K562 (cell line): ENCODE data around the gene LONP1. TPM values are rescaled to one million over a fixed set of nuclear protein-coding genes. Genes with fewer than 3 reads are reported as not detected.

ENCODE experiments used
- CBFA2T2 ChIP-seq: fragments of 450-650 bp; conservative IDR thresholded peaks from 2 replicates; pipeline ENCODE4 v1.6.1; 2017; ENCODE audit warnings: mild to moderate bottlenecking
- CBX2 ChIP-seq: fragments of 200-600 bp; sonication (generic); IDR thresholded peaks from one replicate; pipeline ENCODE4 v1.6.1; 2012; ENCODE audit warnings: mild to moderate bottlenecking, low read length, inconsistent platforms; ENCODE audit not compliant: insufficient read depth, poor library complexity, severe bottlenecking
- CHD4 ChIP-seq: fragments of 200-600 bp; sonication (generic); IDR thresholded peaks from 3 replicates; pipeline ENCODE4 v1.6.1; 2012; ENCODE audit warnings: low read depth, mild to moderate bottlenecking, mixed read lengths, low read length, inconsistent platforms; ENCODE audit not compliant: insufficient read depth, insufficient replicate concordance, poor library complexity, severe bottlenecking
- CUX1 ChIP-seq: fragments of 200-800 bp; sonication (Bioruptor generic); IDR thresholded peaks from 2 replicates; pipeline ENCODE4 v1.6.1; 2016; ENCODE audit warnings: missing genetic modification characterization, missing compliant biosample characterization
- DPF2 ChIP-seq: fragments of 450-650 bp; IDR thresholded peaks from 2 replicates; pipeline ENCODE4 v1.6.1; 2016
- ELF4 ChIP-seq: fragments of 450-650 bp; formaldehyde crosslinking; IDR thresholded peaks from 2 replicates; pipeline ENCODE4 v1.4.0; 2022; ENCODE audit warnings: missing genetic modification characterization
- ETV1 ChIP-seq: fragments of 450-650 bp; conservative IDR thresholded peaks from 2 replicates; pipeline ENCODE4 v1.6.1; 2016; ENCODE audit warnings: missing genetic modification characterization, control low read depth, low read depth, missing compliant biosample characterization
- IFI16 ChIP-seq: fragments of 250-450 bp; sonication (Bioruptor Pico); IDR thresholded peaks from 2 replicates; pipeline ENCODE4 v2.1.2; 2022; ENCODE audit warnings: mild to moderate bottlenecking, inconsistent platforms
- MEIS2 ChIP-seq: fragments of 450-650 bp; IDR thresholded peaks from 2 replicates; pipeline ENCODE4 v1.6.1; 2014; ENCODE audit warnings: mild to moderate bottlenecking; ENCODE audit not compliant: partially characterized antibody
- NEUROD1 ChIP-seq: fragments of 150-350 bp; IDR thresholded peaks from 2 replicates; pipeline ENCODE4 v1.6.1; 2014; ENCODE audit warnings: borderline replicate concordance, low read length, low read depth; ENCODE audit not compliant: partially characterized antibody
- RAD21 ChIP-seq, 2 experiments: fragments of 250-450 bp in 1 of 2; fragments of 450-650 bp in 1 of 2; sonication (Bioruptor Pico) in 1 of 2; formaldehyde crosslinking in 1 of 2; IDR thresholded peaks in 1 of 2; conservative IDR thresholded peaks in 1 of 2; 2 replicates each; pipeline versions ENCODE4 v1.4.0 to v1.8.0; 2020 to 2022; ENCODE audit warnings: mild to moderate bottlenecking in 2 of 2, moderate library complexity in 1 of 2
- RBM39 ChIP-seq: fragments of 200-400 bp; formaldehyde crosslinking; optimal IDR thresholded peaks from 2 replicates; pipeline ENCODE3; 2018; ENCODE audit warnings: low read depth, low read length
- SMAD4 ChIP-seq: fragments of 250-450 bp; sonication (Bioruptor Pico); conservative IDR thresholded peaks from 2 replicates; pipeline ENCODE4 v1.8.0; 2021; ENCODE audit warnings: inconsistent platforms, mild to moderate bottlenecking, moderate library complexity
- XRCC5 ChIP-seq: fragments of 200-400 bp; formaldehyde crosslinking; IDR thresholded peaks from 2 replicates; pipeline ENCODE4 v1.6.1; 2017; ENCODE audit warnings: low read depth, mild to moderate bottlenecking, low read length
- ZFP36 ChIP-seq: fragments of 150-350 bp; IDR thresholded peaks from 2 replicates; pipeline ENCODE4 v1.6.1; 2018; ENCODE audit warnings: low read length, low read depth; ENCODE audit not compliant: partially characterized antibody
- ZKSCAN1 ChIP-seq: fragments of 150-350 bp; IDR thresholded peaks from 2 replicates; pipeline ENCODE4 v1.6.1; 2016; ENCODE audit warnings: low read depth, low read length
- ZNF224 ChIP-seq: sonication (generic); formaldehyde crosslinking; IDR thresholded peaks from 2 replicates; pipeline ENCODE4 v1.8.0; 2022; ENCODE audit warnings: mild to moderate bottlenecking, missing genetic modification reagents
- ZNF507 ChIP-seq: conservative IDR thresholded peaks from 2 replicates; pipeline ENCODE4 v1.6.1; 2017; ENCODE audit warnings: missing genetic modification characterization, missing compliant biosample characterization
- ZNF583 ChIP-seq: fragments of 250-450 bp; sonication (Bioruptor Pico); IDR thresholded peaks from 2 replicates; pipeline ENCODE4 v1.4.0; 2020
- ZZZ3 ChIP-seq: fragments of 450-650 bp; IDR thresholded peaks from 2 replicates; pipeline ENCODE4 v1.6.1; 2016; ENCODE audit warnings: antibody characterized with exemption, mild to moderate bottlenecking, moderate library complexity
- polyA plus RNA-seq, 8 experiments: library from polyadenylated mRNA; depleted of rRNA in 4 of 8; stranded (reverse) in 5 of 8; unstranded in 3 of 8; fragments of >200 nt; fragmentation: Nextera tagmentation in 2 of 8; fragmentation: Illumina TruSeq in 1 of 8; extraction: Ambion mirVana in 2 of 8; extraction: Trizol in 1 of 8; gene quantifications; 2 replicates each; pipeline versions ENCODE4 v1.2.1 to v1.2.3, GENCODE V29; 2011 to 2014; ENCODE audit warnings: inconsistent platforms in 1 of 8, missing spikeins in 1 of 8
- total RNA-seq, 7 experiments: library from RNA; depleted of rRNA in 6 of 7; stranded (reverse); fragments of >200 nt in 6 of 7; fragmentation: Illumina TruSeq in 2 of 7; extraction: Trizol in 2 of 7; gene quantifications; 2 replicates each; pipeline versions ENCODE4 v1.2.1 to v1.2.3, GENCODE V29; 2011 to 2021; ENCODE audit warnings: low replicate concordance in 1 of 7
- TF ChIP-seq, protein P1 (sequence below): sonication (generic); formaldehyde crosslinking; IDR thresholded peaks from 2 replicates; pipeline ENCODE4 v1.8.1; 2023; ENCODE audit warnings: mild to moderate bottlenecking, missing genetic modification reagents

Gene LONP1
- total and polyA plus RNA-seq, 9 of the 15 experiments (the other 6 are each of a cell fraction or from before 2014, with no cell fraction given), result 1.1 to 238 (median 84.5) TPM

GRCh38 chr19:5691822-5692722, 27.9 kb downstream of the LONP1 start (continued):
- TF ChIP-seq ZNF224, result no peak
- TF ChIP-seq CBX2, result no peak
- no peak; the same call in 1 of the 2 replicates for TF ChIP-seq IFI16
- no peak for TF ChIP-seq XRCC5
- TF ChIP-seq ZFP36, result no peak
- no peak for TF ChIP-seq DPF2
- no peak for TF ChIP-seq CHD4
- TF ChIP-seq SMAD4, result 0 out of 2 replicates have a peak, but pooled peaks have one; percentile 26
- TF ChIP-seq NEUROD1, result no peak
- TF ChIP-seq CUX1 (CRISPR knock-in tag), result no peak
- TF ChIP-seq ZNF507 (tag), result no peak
- TF ChIP-seq, protein P1, sequence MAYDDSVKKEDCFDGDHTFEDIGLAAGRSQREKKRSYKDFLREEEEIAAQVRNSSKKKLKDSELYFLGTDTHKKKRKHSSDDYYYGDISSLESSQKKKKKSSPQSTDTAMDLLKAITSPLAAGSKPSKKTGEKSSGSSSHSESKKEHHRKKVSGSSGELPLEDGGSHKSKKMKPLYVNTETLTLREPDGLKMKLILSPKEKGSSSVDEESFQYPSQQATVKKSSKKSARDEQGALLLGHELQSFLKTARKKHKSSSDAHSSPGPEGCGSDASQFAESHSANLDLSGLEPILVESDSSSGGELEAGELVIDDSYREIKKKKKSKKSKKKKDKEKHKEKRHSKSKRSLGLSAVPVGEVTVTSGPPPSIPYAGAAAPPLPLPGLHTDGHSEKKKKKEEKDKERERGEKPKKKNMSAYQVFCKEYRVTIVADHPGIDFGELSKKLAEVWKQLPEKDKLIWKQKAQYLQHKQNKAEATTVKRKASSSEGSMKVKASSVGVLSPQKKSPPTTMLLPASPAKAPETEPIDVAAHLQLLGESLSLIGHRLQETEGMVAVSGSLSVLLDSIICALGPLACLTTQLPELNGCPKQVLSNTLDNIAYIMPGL (CRISPR knock-in tag), result no peak; the same call in 1 of the 2 replicates
- TF ChIP-seq ZKSCAN1, result no peak
- no peak for TF ChIP-seq ETV1
- TF ChIP-seq ZZZ3, result no peak
- TF ChIP-seq CBFA2T2, result no peak
- TF ChIP-seq ELF4 (CRISPR knock-in tag), result no peak
- TF ChIP-seq RBM39, result no peak
- no peak for TF ChIP-seq ZNF583 (CRISPR knock-in tag)
- no peak for TF ChIP-seq RAD21 (CRISPR knock-in tag; conservative IDR thresholded peaks at IDR 0.05 in 1 of 2, IDR thresholded peaks at IDR 0.05 in 1 of 2)
- TF ChIP-seq MEIS2, result no peak
